Calu3 (cell line): ENCODE data around the gene ZC3H13. TPM values are rescaled to one million over a fixed set of nuclear protein-coding genes. Genes with fewer than 3 reads are reported as not detected.

Experiments used
- BruUV-seq: library from RNA; stranded (reverse); fragments of 400-500 nt; replicated peaks from 2 replicates; lab custom pipeline; 2021; lab: Mats Ljungman, UMichigan
- CTCF ChIA-PET: fragments of 300-600 bp; sonication (Branson Sonifier 250); formaldehyde crosslinking; loops from one replicate; lab custom pipeline; 2022; ENCODE audit warnings: antibody characterized with exemption; lab: Charles Lee
- DNase-seq: peaks from one replicate; pipeline ENCODE4 v3.0.0; 2022
- H3K27ac Mint-ChIP-seq: one replicate; pipeline ENCODE4 v1.8.0; 2022; ENCODE audit warnings: mixed read lengths; ENCODE audit not compliant: unreplicated experiment
- H3K27me3 Mint-ChIP-seq: one replicate; pipeline ENCODE4 v1.8.0; 2022; ENCODE audit warnings: mixed read lengths; ENCODE audit not compliant: unreplicated experiment
- H3K36me3 Mint-ChIP-seq: one replicate; pipeline ENCODE4 v1.8.0; 2022; ENCODE audit warnings: mild to moderate bottlenecking, moderate library complexity, mixed read lengths; ENCODE audit not compliant: insufficient read depth, unreplicated experiment
- H3K4me1 Mint-ChIP-seq: one replicate; pipeline ENCODE4 v1.8.0; 2022; ENCODE audit warnings: mild to moderate bottlenecking, low read depth, mixed read lengths; ENCODE audit not compliant: unreplicated experiment
- H3K4me3 Mint-ChIP-seq: one replicate; pipeline ENCODE4 v1.8.0; 2022; ENCODE audit warnings: mild to moderate bottlenecking, low read depth, moderate library complexity, mixed read lengths; ENCODE audit not compliant: unreplicated experiment
- H3K9me3 Mint-ChIP-seq: one replicate; pipeline ENCODE4 v1.8.0; 2022; ENCODE audit warnings: low read depth, mixed read lengths; ENCODE audit not compliant: unreplicated experiment
- intact Hi-C: fragments of 100-400 bp; cut with micrococcal nuclease; formaldehyde crosslinking; loops from one replicate; pipeline ENCODE4 v1.10.0; 2022; ENCODE audit not compliant: unreplicated experiment
- total RNA-seq: library from RNA; stranded (reverse); gene quantifications from 2 replicates; pipeline ENCODE4 v1.2.3, GENCODE V29; 2022
- TF ChIP-seq, protein P1 (sequence below): fragments of 200-600 bp; IDR thresholded peaks from one replicate; pipeline ENCODE4 v1.8.0; 2022; ENCODE audit warnings: antibody characterized with exemption; ENCODE audit not compliant: unreplicated experiment

The ZC3H13 gene
- total RNA-seq, 1 experiment from 2014 or later = 28.5 TPM

DNA sequence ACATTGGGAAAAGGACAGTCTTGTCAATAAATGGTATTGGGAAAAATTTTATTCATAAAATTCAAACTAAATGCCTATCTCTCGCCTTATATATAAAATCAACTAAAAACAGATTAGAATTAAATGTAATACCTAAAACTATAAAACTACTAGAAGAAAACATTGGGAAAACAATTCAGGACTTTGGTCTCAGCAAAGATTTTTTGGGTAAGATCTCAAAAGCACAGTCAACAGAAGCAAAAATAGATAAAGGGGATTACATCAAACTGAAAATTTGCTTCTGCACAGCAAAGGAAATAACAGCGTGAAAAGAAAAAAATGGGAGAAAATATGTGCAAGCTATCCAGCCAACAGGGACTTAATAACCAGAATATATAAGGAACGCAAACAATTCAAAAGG is 24.3 kb upstream of the ZC3H13 start:
- intact Hi-C loops = no loop called here
- no peak for DNase-seq
- no TSS peak for BruUV-seq
- Mint-ChIP-seq H3K27ac (no peak overlapping the region), H3K36me3 (no peaks in the 10 kb centered on the region), H3K4me3 (no peak overlapping the region), H3K4me1 (no peaks in the 10 kb centered on the region), H3K27me3 (no peaks in the 10 kb centered on the region), H3K9me3 (no peaks in the 10 kb centered on the region)
- TF ChIP-seq, protein P1, sequence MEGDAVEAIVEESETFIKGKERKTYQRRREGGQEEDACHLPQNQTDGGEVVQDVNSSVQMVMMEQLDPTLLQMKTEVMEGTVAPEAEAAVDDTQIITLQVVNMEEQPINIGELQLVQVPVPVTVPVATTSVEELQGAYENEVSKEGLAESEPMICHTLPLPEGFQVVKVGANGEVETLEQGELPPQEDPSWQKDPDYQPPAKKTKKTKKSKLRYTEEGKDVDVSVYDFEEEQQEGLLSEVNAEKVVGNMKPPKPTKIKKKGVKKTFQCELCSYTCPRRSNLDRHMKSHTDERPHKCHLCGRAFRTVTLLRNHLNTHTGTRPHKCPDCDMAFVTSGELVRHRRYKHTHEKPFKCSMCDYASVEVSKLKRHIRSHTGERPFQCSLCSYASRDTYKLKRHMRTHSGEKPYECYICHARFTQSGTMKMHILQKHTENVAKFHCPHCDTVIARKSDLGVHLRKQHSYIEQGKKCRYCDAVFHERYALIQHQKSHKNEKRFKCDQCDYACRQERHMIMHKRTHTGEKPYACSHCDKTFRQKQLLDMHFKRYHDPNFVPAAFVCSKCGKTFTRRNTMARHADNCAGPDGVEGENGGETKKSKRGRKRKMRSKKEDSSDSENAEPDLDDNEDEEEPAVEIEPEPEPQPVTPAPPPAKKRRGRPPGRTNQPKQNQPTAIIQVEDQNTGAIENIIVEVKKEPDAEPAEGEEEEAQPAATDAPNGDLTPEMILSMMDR = no peak
- CTCF ChIA-PET = no interaction called here

DNA sequence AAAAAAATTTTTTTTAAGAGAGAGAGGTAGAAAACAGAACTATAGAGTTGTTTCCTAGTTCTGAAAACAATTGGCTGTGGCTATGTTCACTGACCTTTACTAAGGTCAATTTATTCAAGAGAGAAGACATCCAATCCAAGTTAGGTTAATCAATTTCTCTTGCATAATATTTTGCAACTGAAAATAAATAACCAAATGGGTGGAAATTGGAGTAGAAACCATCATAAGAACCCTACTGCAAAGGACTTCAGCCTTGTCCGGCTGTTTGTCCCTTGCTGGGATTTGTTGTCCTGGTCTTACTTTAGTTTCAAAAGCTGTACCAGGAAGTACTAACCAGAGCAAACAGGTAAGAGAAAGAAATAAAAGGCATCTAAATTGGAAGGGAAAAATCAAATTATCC is 23.3 kb upstream of the ZC3H13 start:
- H3K27me3 Mint-ChIP-seq = no peaks in the 10 kb centered on the region
- no peaks in the 10 kb centered on the region for H3K36me3 Mint-ChIP-seq
- CTCF ChIA-PET = no interaction called here
- H3K4me3 Mint-ChIP-seq = no peak overlapping the region
- no peaks in the 10 kb centered on the region for H3K9me3 Mint-ChIP-seq
- intact Hi-C loops = no loop called here
- H3K27ac Mint-ChIP-seq = no peak overlapping the region
- no peaks in the 10 kb centered on the region for H3K4me1 Mint-ChIP-seq
- DNase-seq = no peak
- TF ChIP-seq, protein P1 = no peak
- no TSS peak for BruUV-seq

DNA sequence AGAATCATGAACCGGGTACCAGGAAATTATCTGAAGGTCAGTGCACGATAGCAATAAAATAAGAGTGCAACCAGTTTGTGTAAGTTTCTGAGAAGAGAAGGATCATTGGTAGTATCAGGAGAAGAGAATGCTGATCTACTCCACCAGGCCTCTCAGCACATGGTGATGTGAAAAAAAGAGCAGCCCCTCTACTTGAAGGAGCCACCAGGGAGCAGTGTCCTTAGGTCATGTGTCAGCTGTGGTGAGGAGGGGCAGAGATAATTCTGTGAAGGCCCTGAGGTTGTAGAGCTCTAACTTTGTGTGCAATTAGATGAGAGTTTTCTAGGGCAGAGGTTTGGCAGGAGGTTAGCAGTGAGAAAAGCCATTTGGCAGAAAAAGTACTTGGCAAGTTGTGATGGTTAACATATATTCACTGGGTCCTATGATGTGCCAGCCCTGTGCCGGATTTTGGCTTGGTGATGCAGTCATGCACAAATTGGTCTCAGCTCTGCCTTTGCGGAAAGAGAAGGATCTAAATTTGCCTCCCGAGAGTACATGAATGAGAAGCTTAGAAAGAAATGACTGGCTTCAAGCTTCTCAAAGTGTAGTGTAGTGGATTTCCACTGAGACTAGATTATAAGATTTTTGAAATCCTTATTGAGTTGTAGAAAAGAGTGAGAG is 19.2 kb upstream of the ZC3H13 start:
- H3K4me3 Mint-ChIP-seq = no peak overlapping the region

DNA sequence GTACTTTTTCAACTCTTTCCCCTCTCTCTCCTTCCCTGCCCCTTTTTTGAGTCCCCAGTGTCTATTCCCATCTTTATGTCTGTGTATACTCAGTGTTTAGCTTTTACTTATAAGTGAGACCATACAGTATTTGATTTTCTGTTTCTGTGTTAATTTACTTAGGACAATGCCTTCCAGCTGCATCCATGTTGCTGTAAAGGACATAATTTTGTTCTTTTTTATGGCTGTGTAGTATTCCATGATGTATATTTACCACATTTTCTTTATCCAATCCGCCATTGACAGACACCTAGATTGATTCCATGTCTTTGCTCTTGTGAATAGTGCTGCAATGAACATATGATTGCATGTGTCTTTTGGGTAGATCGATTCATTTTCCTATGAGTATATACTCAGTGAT is 10.7 kb upstream of the ZC3H13 start:
- DNase-seq = no peak

More for the DNA sequence above, 19.2 kb upstream of the ZC3H13 start:
- BruUV-seq = no TSS peak
- intact Hi-C loops = no loop called here
- Mint-ChIP-seq H3K9me3 (no peaks in the 10 kb centered on the region), H3K4me1 (no peaks in the 10 kb centered on the region), H3K36me3 (no peaks in the 10 kb centered on the region), H3K27ac (no peak overlapping the region), H3K27me3 (no peaks in the 10 kb centered on the region)
- no peak for DNase-seq
- CTCF ChIA-PET = interaction anchor here (0.5 kb wide), 1 partner anchor 1243 kb away, joined by 3 read pairs; no protein-coding TSS in a partner anchor
- TF ChIP-seq, protein P1 = no peak

More for the DNA sequence above, 10.7 kb upstream of the ZC3H13 start:
- Mint-ChIP-seq H3K36me3 (no peaks in the 10 kb centered on the region), H3K4me1 (no peaks in the 10 kb centered on the region), H3K27me3 (no peaks in the 10 kb centered on the region), H3K9me3 (no peaks in the 10 kb centered on the region), H3K4me3 (no peak overlapping the region), H3K27ac (no peak overlapping the region)
- CTCF ChIA-PET = no interaction called here
- TF ChIP-seq, protein P1 = no peak
- BruUV-seq = no TSS peak
- intact Hi-C loops = no loop called here
